Esophagus muscularis mucosa (tissue), 4 donors: ENCODE measurements around the gene FOLR2. TPM values are rescaled to one million over a fixed set of nuclear protein-coding genes. Genes with fewer than 3 reads are reported as not detected.

Experiments
- DNase-seq: peaks from one replicate; pipeline ENCODE4 v3.0.0-alpha.2; 2017; ENCODE audit errors: extremely low spot score
- H3K27ac ChIP-seq, 4 donors: fragments of 200-600 bp; sonication (generic); replicated peaks in 1 of 4; 1 replicate in 3 of 4; 2 replicates in 1 of 4; pipeline ENCODE4 v1.5.1; 2016 to 2019; ENCODE audit warnings: mild to moderate bottlenecking in 1 of 4
- H3K27me3 ChIP-seq, 4 donors: fragments of 200-600 bp; sonication (generic); one replicate each; pipeline versions ENCODE4 v1.5.1 to v1.6.0; 2016 to 2019
- H3K36me3 ChIP-seq, 4 donors: fragments of 200-600 bp; sonication (generic); one replicate each; pipeline ENCODE4 v1.5.1; 2016 to 2019
- H3K4me1 ChIP-seq, 4 donors: fragments of 200-600 bp; sonication (generic); one replicate each; pipeline ENCODE4 v1.5.1; 2016 to 2019
- H3K4me3 ChIP-seq, 4 donors: fragments of 200-600 bp; sonication (generic); 1 replicate in 2 of 4; 2 replicates in 2 of 4; pipeline ENCODE4 v1.5.1; 2016 to 2019; ENCODE audit warnings: mild to moderate bottlenecking in 4 of 4, moderate library complexity in 1 of 4
- H3K9me3 ChIP-seq, 4 donors: fragments of 200-600 bp; sonication (generic); 1 replicate in 3 of 4; 2 replicates in 1 of 4; pipeline ENCODE4 v1.5.1; 2016 to 2019
- EP300 ChIP-seq: sonication (generic); formaldehyde crosslinking; IDR thresholded peaks from one replicate; pipeline ENCODE4 v1.6.1; 2017; ENCODE audit warnings: antibody characterized with exemption
- POLR2A ChIP-seq: fragments of 450-650 bp; IDR thresholded peaks from one replicate; pipeline ENCODE4 v1.6.1; 2017; ENCODE audit warnings: antibody characterized with exemption, moderate library complexity, mild to moderate bottlenecking, low read depth
- POLR2AphosphoS5 ChIP-seq, 2 donors: sonication (generic); formaldehyde crosslinking; IDR thresholded peaks; one replicate each; pipeline ENCODE4 v1.6.1; 2017; ENCODE audit warnings: antibody characterized with exemption in 2 of 2
- WGBS: methylation state at CpG from one replicate; pipeline ENCODE4 v1.1.5; 2018; 5-methylcytosine and 5-hydroxymethylcytosine counted together
- intact Hi-C: fragments of 100-400 bp; cut with DNase I; formaldehyde crosslinking; loops from one replicate; pipeline ENCODE4 v1.15.1; 2023
- total RNA-seq, 4 donors: library from RNA; depleted of rRNA; stranded (reverse); fragments of >200 nt; gene quantifications; one replicate each; pipeline versions ENCODE4 v1.1.0 to v1.2.1, GENCODE V29; 2016
- TF ChIP-seq, protein P1 (sequence below), 3 experiments: fragments of 200-600 bp in 2 of 3; fragments of 450-650 bp in 1 of 3; sonication (generic) in 2 of 3; IDR thresholded peaks; one replicate each; pipeline ENCODE4 v1.5.1; 2017 to 2019; ENCODE audit warnings: antibody characterized with exemption in 3 of 3, mild to moderate bottlenecking in 2 of 3, moderate library complexity in 1 of 3

Gene FOLR2
- total RNA-seq, 4 donors from 2014 or later, result 26.6 to 78.7 (median 33.1) TPM

DNA sequence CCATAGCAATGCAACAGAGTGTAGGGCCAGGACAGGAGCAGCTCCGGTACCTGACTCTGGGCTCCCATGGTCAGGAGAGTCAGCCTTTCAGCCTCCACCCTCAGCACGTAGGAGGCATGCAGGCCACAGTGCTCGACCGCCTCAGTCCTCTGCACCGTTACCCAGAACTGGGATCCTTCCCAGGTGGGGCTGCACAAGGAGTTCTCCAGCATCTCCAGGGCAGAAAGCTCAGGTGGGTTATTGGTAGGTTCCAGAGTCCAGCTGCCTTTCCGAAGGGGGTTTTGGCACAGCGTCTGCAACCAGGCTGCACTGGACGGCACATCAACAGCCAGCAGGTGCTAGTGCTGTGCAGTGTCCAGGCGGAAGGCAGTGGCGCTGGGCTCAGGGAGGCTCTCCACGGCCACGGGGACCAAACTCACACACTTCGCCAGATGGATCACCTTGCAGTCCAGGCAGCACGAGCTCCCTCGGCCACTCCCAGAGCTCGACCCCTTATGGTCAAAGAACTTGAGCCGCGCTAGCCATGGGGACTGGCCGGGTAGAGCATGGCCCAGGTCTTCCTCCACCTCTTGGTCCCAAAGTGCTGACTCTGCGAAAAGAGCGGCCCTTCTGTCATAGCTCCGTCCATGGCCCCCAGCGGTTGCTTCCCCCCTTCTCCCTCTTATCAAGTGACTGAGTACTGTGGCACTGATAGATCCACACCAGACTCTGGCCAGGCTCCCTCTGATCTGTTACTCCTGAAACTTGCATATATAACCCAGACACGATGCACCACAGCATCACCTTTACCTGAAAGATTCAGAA, 34.3 kb downstream of the FOLR2 start:
- TF ChIP-seq EP300, result no peak
- no peak for TF ChIP-seq POLR2AphosphoS5 (IDR thresholded peaks at IDR 0.05)
- no peak for TF ChIP-seq POLR2A
- TF ChIP-seq, protein P1, sequence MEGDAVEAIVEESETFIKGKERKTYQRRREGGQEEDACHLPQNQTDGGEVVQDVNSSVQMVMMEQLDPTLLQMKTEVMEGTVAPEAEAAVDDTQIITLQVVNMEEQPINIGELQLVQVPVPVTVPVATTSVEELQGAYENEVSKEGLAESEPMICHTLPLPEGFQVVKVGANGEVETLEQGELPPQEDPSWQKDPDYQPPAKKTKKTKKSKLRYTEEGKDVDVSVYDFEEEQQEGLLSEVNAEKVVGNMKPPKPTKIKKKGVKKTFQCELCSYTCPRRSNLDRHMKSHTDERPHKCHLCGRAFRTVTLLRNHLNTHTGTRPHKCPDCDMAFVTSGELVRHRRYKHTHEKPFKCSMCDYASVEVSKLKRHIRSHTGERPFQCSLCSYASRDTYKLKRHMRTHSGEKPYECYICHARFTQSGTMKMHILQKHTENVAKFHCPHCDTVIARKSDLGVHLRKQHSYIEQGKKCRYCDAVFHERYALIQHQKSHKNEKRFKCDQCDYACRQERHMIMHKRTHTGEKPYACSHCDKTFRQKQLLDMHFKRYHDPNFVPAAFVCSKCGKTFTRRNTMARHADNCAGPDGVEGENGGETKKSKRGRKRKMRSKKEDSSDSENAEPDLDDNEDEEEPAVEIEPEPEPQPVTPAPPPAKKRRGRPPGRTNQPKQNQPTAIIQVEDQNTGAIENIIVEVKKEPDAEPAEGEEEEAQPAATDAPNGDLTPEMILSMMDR (IDR thresholded peaks at IDR 0.05), result no peak
- intact Hi-C loops, result no loop called here
- H3K9me3 ChIP-seq, result no peaks in the 10 kb centered on the region
- 93% methylated on average over 14 of the region's 24 CpGs for WGBS
- H3K4me3 ChIP-seq, result no peak overlapping the region
- H3K27me3 ChIP-seq, result peaks cover 0 to 53% (median 11%) of the 10 kb centered on the region in 4 donors
- H3K36me3 ChIP-seq, result no peaks in the 10 kb centered on the region
- no peak overlapping the region for H3K27ac ChIP-seq
- H3K4me1 ChIP-seq, result no peaks in the 10 kb centered on the region
- no peak for DNase-seq

GRCh38 chr11:72251614-72252013, 35.0 kb downstream of the FOLR2 start:
- TF ChIP-seq POLR2A (no peak), POLR2AphosphoS5 (IDR thresholded peaks at IDR 0.05) (no peak), EP300 (no peak)
- TF ChIP-seq, protein P1 (IDR thresholded peaks at IDR 0.05), result no peak
- 93% methylated on average over 5 of the region's 5 CpGs for WGBS
- Histone ChIP-seq H3K9me3 (no peaks in the 10 kb centered on the region), H3K4me1 (no peaks in the 10 kb centered on the region), H3K27ac (no peak overlapping the region), H3K4me3 (no peak overlapping the region), H3K27me3 (peaks cover 0 to 45% (median 6%) of the 10 kb centered on the region in 4 donors), H3K36me3 (no peaks in the 10 kb centered on the region)
- intact Hi-C loops, result no loop called here
- DNase-seq, result no peak

GRCh38 chr11:72253392-72253791, 36.8 kb downstream of the FOLR2 start:
- Histone ChIP-seq H3K4me3 (no peak overlapping the region), H3K27me3 (peaks cover 0 to 40% (median 4%) of the 10 kb centered on the region in 4 donors), H3K27ac (no peak overlapping the region), H3K9me3 (no peaks in the 10 kb centered on the region), H3K4me1 (no peaks in the 10 kb centered on the region), H3K36me3 (no peaks in the 10 kb centered on the region)
- intact Hi-C loops, result no loop called here
- no peak for DNase-seq
- 96% methylated on average over 3 of the region's 3 CpGs for WGBS
- no peak for TF ChIP-seq EP300
- TF ChIP-seq, protein P1 (IDR thresholded peaks at IDR 0.05), result no peak
- no peak for TF ChIP-seq POLR2A
- TF ChIP-seq POLR2AphosphoS5 (IDR thresholded peaks at IDR 0.05), result no peak

DNA sequence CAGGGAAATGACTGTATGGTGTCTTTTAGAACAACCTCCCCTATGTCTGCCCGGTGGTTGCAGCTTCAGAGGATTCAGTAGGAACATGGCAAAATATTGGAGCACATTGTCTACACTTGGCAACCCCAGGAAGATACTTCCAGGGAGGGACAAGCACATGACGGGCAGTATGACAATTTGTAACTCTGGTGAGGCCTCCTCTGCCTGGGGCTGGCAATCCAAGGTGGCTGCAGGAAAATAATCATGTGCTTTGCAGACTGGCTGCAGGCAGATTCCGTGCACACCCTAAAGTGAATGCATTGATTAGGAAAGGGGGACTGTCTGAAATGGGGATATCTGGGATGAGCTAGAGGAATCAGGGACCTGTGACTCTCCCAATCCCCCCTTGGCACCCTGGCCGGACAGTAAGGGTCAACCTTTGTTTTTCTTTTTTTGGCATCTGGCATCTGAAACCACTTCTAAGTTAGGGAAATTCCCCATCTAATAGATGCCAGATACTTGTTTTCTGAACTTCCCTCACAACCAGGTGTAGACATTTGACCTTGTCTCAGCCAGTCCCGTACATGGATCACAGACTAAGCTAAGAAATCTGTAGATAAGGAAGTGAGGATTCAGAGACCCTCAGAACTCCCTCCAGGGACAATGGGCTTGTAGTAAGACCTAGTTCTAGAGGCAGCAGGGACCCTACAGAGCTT, 37.9 kb downstream of the FOLR2 start:
- DNase-seq, result peak; percentile 64
- Histone ChIP-seq H3K36me3 (no peaks in the 10 kb centered on the region), H3K27me3 (peaks cover 0 to 38% (median 4%) of the 10 kb centered on the region in 4 donors), H3K9me3 (no peaks in the 10 kb centered on the region), H3K4me3 (no peak overlapping the region), H3K27ac (no peak overlapping the region), H3K4me1 (no peaks in the 10 kb centered on the region)
- WGBS, result 86% methylated on average over 5 of the region's 5 CpGs
- intact Hi-C loops, result no loop called here
- no peak for TF ChIP-seq POLR2AphosphoS5 (IDR thresholded peaks at IDR 0.05)

DNA sequence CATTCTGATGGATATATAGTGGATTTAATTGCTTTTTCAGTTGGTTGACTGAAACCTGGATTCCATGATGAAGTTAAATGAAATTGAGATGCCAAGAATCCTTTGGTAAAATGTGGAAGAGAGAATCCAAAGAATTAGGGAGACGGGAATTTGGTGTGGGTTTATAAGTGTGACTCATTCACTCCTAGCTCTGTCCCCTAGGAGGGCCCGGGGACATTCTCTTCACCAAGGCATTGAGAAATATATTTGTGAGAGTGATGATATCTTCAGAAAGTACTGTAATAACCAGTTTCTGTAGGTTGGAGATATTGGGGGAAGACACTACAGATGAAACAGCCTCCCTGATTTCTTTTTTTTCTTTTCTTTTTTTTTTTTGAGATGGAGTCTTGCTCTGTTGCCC, 41.0 kb downstream of the FOLR2 start:
- H3K4me1 ChIP-seq, result no peaks in the 10 kb centered on the region
- peaks cover 0 to 7% (median 0%) of the 10 kb centered on the region in 4 donors for H3K27me3 ChIP-seq
- no peak overlapping the region for H3K27ac ChIP-seq
- H3K9me3 ChIP-seq, result no peaks in the 10 kb centered on the region
- intact Hi-C loops, result no loop called here
- WGBS, result 91% methylated on average over 2 of the region's 2 CpGs
- no peak for DNase-seq
- H3K36me3 ChIP-seq, result no peaks in the 10 kb centered on the region
- H3K4me3 ChIP-seq, result no peak overlapping the region
- TF ChIP-seq, protein P1 (IDR thresholded peaks at IDR 0.05), result no peak
- TF ChIP-seq POLR2A (no peak), POLR2AphosphoS5 (IDR thresholded peaks at IDR 0.05) (no peak), EP300 (no peak)
